GM23338 (cell line): Measurements from ENCODE around the gene COL24A1.

Experiments
- CREB1 ChIP-seq: fragments of 250-450 bp; sonication (Bioruptor Pico); IDR thresholded peaks from 2 replicates; pipeline ENCODE4 v1.5.0; 2020; ENCODE audit warnings: low read depth, mild to moderate bottlenecking, moderate library complexity
- EZH2 ChIP-seq: fragments of 200-600 bp; sonication (generic); IDR thresholded peaks from one replicate; pipeline ENCODE4 v1.8.0; 2017; ENCODE audit warnings: antibody characterized with exemption, mild to moderate bottlenecking, low read depth; ENCODE audit not compliant: unreplicated experiment
- EZH2phosphoT487 ChIP-seq: fragments of 200-600 bp; sonication (generic); IDR thresholded peaks from one replicate; pipeline ENCODE4 v1.8.1; 2018; ENCODE audit warnings: antibody characterized with exemption; ENCODE audit not compliant: unreplicated experiment
- JUNB ChIP-seq: IDR thresholded peaks from one replicate; pipeline ENCODE4 v1.6.1; 2016; ENCODE audit warnings: antibody characterized with exemption; ENCODE audit not compliant: unreplicated experiment
- NANOG ChIP-seq: IDR thresholded peaks from 2 replicates; pipeline ENCODE4 v1.6.1; 2016; ENCODE audit warnings: antibody characterized with exemption, borderline replicate concordance
- POLR2AphosphoS5 ChIP-seq: IDR thresholded peaks from 2 replicates; pipeline ENCODE4 v1.6.1; 2016; ENCODE audit warnings: antibody characterized with exemption, low read depth
- ZNF114 ChIP-seq: fragments of 250-450 bp; sonication (Bioruptor Pico); IDR thresholded peaks from 2 replicates; pipeline ENCODE4 v1.5.0; 2020; ENCODE audit warnings: mild to moderate bottlenecking, moderate library complexity
- ZNF331 ChIP-seq: fragments of 250-450 bp; sonication (Bioruptor Pico); IDR thresholded peaks from 2 replicates; pipeline ENCODE4 v1.5.0; 2020; ENCODE audit warnings: low read depth, mild to moderate bottlenecking, moderate library complexity
- TF ChIP-seq, protein P1 (sequence below), 2 experiments: fragments of 200-600 bp in 1 of 2; sonication (generic) in 1 of 2; conservative IDR thresholded peaks; 2 replicates each; pipeline versions ENCODE4 v1.5.1 to v1.6.1; 2016 to 2017; ENCODE audit warnings: antibody characterized with exemption in 2 of 2, low read depth in 2 of 2, mild to moderate bottlenecking in 2 of 2, moderate library complexity in 1 of 2
- TF ChIP-seq, protein P2 (sequence below): IDR thresholded peaks from 2 replicates; pipeline ENCODE4 v1.6.1; 2016; ENCODE audit warnings: antibody characterized with exemption
- TF ChIP-seq, protein P3 (sequence below): IDR thresholded peaks from one replicate; pipeline ENCODE4 v1.6.1; 2018; ENCODE audit warnings: antibody characterized with exemption; ENCODE audit not compliant: unreplicated experiment

DNA sequence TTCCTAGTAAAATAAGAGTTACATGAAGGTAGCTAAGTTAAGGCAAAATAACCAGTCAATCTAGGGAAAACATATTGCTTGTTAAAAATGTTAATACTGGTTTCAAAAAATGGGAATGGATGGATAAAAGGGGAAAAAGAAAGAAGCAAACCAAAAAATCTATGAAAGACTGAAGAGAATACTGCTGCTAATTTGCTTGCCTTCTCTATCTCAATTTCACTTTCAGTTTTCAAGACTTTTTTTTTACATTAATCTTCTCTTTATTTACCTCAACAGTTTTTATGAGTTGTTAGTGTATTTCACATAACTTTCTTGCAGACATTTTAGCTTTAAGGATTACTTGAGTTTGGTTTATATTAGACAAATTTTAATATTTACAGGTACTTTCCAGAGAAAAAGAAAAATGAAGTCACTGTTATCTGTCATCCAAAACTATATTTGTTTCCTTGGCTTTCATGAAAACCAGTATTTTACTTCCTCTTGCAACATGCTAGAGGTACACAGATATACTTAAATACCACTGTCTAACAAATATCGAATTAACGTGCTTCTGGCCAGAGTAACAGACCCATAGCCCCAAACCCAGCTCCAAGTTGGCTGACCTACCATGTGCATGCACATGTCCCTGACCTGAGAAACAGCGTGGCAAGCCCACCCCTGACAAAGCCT lies 70.7 kb downstream of the COL24A1 start:
- TF ChIP-seq, protein P1, sequence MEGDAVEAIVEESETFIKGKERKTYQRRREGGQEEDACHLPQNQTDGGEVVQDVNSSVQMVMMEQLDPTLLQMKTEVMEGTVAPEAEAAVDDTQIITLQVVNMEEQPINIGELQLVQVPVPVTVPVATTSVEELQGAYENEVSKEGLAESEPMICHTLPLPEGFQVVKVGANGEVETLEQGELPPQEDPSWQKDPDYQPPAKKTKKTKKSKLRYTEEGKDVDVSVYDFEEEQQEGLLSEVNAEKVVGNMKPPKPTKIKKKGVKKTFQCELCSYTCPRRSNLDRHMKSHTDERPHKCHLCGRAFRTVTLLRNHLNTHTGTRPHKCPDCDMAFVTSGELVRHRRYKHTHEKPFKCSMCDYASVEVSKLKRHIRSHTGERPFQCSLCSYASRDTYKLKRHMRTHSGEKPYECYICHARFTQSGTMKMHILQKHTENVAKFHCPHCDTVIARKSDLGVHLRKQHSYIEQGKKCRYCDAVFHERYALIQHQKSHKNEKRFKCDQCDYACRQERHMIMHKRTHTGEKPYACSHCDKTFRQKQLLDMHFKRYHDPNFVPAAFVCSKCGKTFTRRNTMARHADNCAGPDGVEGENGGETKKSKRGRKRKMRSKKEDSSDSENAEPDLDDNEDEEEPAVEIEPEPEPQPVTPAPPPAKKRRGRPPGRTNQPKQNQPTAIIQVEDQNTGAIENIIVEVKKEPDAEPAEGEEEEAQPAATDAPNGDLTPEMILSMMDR (conservative IDR thresholded peaks at IDR 0.05; ENCODE audit: low read depth in 2 of 2), result no peak
- TF ChIP-seq, protein P2, sequence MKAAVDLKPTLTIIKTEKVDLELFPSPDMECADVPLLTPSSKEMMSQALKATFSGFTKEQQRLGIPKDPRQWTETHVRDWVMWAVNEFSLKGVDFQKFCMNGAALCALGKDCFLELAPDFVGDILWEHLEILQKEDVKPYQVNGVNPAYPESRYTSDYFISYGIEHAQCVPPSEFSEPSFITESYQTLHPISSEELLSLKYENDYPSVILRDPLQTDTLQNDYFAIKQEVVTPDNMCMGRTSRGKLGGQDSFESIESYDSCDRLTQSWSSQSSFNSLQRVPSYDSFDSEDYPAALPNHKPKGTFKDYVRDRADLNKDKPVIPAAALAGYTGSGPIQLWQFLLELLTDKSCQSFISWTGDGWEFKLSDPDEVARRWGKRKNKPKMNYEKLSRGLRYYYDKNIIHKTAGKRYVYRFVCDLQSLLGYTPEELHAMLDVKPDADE, result no peak
- TF ChIP-seq, protein P3, sequence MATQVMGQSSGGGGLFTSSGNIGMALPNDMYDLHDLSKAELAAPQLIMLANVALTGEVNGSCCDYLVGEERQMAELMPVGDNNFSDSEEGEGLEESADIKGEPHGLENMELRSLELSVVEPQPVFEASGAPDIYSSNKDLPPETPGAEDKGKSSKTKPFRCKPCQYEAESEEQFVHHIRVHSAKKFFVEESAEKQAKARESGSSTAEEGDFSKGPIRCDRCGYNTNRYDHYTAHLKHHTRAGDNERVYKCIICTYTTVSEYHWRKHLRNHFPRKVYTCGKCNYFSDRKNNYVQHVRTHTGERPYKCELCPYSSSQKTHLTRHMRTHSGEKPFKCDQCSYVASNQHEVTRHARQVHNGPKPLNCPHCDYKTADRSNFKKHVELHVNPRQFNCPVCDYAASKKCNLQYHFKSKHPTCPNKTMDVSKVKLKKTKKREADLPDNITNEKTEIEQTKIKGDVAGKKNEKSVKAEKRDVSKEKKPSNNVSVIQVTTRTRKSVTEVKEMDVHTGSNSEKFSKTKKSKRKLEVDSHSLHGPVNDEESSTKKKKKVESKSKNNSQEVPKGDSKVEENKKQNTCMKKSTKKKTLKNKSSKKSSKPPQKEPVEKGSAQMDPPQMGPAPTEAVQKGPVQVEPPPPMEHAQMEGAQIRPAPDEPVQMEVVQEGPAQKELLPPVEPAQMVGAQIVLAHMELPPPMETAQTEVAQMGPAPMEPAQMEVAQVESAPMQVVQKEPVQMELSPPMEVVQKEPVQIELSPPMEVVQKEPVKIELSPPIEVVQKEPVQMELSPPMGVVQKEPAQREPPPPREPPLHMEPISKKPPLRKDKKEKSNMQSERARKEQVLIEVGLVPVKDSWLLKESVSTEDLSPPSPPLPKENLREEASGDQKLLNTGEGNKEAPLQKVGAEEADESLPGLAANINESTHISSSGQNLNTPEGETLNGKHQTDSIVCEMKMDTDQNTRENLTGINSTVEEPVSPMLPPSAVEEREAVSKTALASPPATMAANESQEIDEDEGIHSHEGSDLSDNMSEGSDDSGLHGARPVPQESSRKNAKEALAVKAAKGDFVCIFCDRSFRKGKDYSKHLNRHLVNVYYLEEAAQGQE, result no peak
- TF ChIP-seq POLR2AphosphoS5 (no peak), EZH2 (no peak), NANOG (no peak), EZH2phosphoT487 (no peak), JUNB (no peak), ZNF114 (no peak), ZNF331 (CRISPR knock-in tag) (no peak), CREB1 (CRISPR knock-in tag) (no peak)
